Brain microvascular endothelial cell (primary cell): ENCODE data around the gene ADGB.
A peak's percentile ranks its signal among the peaks of the same experiment; 100 is the strongest.

Source experiments
- DNase-seq: peaks from one replicate; pipeline ENCODE4 v3.0.0-alpha.2; 2020
- H3K27ac ChIP-seq: fragments of 250-450 bp; sonication (Bioruptor Pico); 2 replicates; pipeline ENCODE4 v1.5.1; 2020; ENCODE audit warnings: mild to moderate bottlenecking, moderate library complexity
- H3K27me3 ChIP-seq: fragments of 250-450 bp; sonication (Bioruptor Pico); replicated peaks from 2 replicates; pipeline ENCODE4 v1.5.1; 2020; ENCODE audit warnings: mild to moderate bottlenecking
- H3K36me3 ChIP-seq: fragments of 250-450 bp; sonication (Bioruptor Pico); replicated peaks from 2 replicates; pipeline ENCODE4 v1.5.1; 2020; ENCODE audit warnings: mild to moderate bottlenecking
- H3K4me3 ChIP-seq: 2 replicates; pipeline ENCODE4 v1.5.1; 2011; ENCODE audit warnings: low read depth, mild to moderate bottlenecking, control low read depth, low read length, moderate library complexity
- CTCF ChIP-seq: IDR thresholded peaks from 2 replicates; pipeline ENCODE4 v1.5.1; 2011; ENCODE audit warnings: low read depth, mild to moderate bottlenecking, moderate library complexity, low read length, control low read depth, inconsistent platforms; ENCODE audit errors: missing control alignments
- in situ Hi-C: cut with HindIII; loops from 2 replicates; pipeline ENCODE4 v1.10.0; 2017; ENCODE audit warnings: low sequenced_read_pairs, low pct_ligation_motif_present

Gene ADGB

GRCh38 chr6:146855889-146856288 lies 257.1 kb downstream of the ADGB start:
- in situ Hi-C loops, result no loop called here
- no peaks in the 10 kb centered on the region for H3K36me3 ChIP-seq
- no peaks in the 10 kb centered on the region for H3K27me3 ChIP-seq
- no peak overlapping the region for H3K4me3 ChIP-seq
- no peak overlapping the region for H3K27ac ChIP-seq
- DNase-seq, result no peak
- no peak for TF ChIP-seq CTCF

- no peak overlapping the region for H3K27ac ChIP-seq
- no peak for TF ChIP-seq CTCF
- no peak for DNase-seq
- in situ Hi-C loops, result no loop called here
- no peaks in the 10 kb centered on the region for H3K36me3 ChIP-seq
- H3K4me3 ChIP-seq, result no peak overlapping the region
- no peaks in the 10 kb centered on the region for H3K27me3 ChIP-seq
Measured at GRCh38 chr6:146856296-146856695, 257.5 kb downstream of the ADGB start.

GRCh38 chr6:146857180-146857979 lies 258.6 kb downstream of the ADGB start:
- peak; percentile 93 for TF ChIP-seq CTCF
- H3K4me3 ChIP-seq, result peak overlapping the region; percentile 49

GRCh38 chr6:146857980-146858347 lies 259.2 kb downstream of the ADGB start:
- Histone ChIP-seq H3K27ac (peak overlapping the region; percentile 78), H3K27me3 (no peaks in the 10 kb centered on the region), H3K36me3 (no peaks in the 10 kb centered on the region), H3K4me3 (peak overlapping the region; percentile 49)
- TF ChIP-seq CTCF, result no peak
- in situ Hi-C loops, result no loop called here
- peak; percentile 21 for DNase-seq

More at GRCh38 chr6:146857180-146857979, 258.6 kb downstream of the ADGB start:
- no peaks in the 10 kb centered on the region for H3K36me3 ChIP-seq
- no peaks in the 10 kb centered on the region for H3K27me3 ChIP-seq
- in situ Hi-C loops, result no loop called here
- peak overlapping the region; percentile 78 for H3K27ac ChIP-seq
- peak; percentile 78 for DNase-seq

- Histone ChIP-seq H3K36me3 (no peaks in the 10 kb centered on the region), H3K27me3 (no peaks in the 10 kb centered on the region), H3K27ac (no peak overlapping the region), H3K4me3 (no peak overlapping the region)
- TF ChIP-seq CTCF, result no peak
- no peak for DNase-seq
- in situ Hi-C loops, result no loop called here
Measured at GRCh38 chr6:146859206-146859605, 260.4 kb downstream of the ADGB start.
